Esophagus muscularis mucosa (tissue), 4 donors: Measurements from ENCODE around the gene SHANK3. TPM values are rescaled to one million over a fixed set of nuclear protein-coding genes. Genes with fewer than 3 reads are reported as not detected.
A peak's percentile ranks its signal among the peaks of the same experiment; 100 is the strongest.

Source experiments
- DNase-seq: peaks from one replicate; pipeline ENCODE4 v3.0.0-alpha.2; 2017; ENCODE audit errors: extremely low spot score
- H3K27ac ChIP-seq, 4 donors: fragments of 200-600 bp; sonication (generic); replicated peaks in 1 of 4; 1 replicate in 3 of 4; 2 replicates in 1 of 4; pipeline ENCODE4 v1.5.1; 2016 to 2019; ENCODE audit warnings: mild to moderate bottlenecking in 1 of 4
- H3K27me3 ChIP-seq, 4 donors: fragments of 200-600 bp; sonication (generic); one replicate each; pipeline versions ENCODE4 v1.5.1 to v1.6.0; 2016 to 2019
- H3K36me3 ChIP-seq, 4 donors: fragments of 200-600 bp; sonication (generic); one replicate each; pipeline ENCODE4 v1.5.1; 2016 to 2019
- H3K4me1 ChIP-seq, 4 donors: fragments of 200-600 bp; sonication (generic); one replicate each; pipeline ENCODE4 v1.5.1; 2016 to 2019
- H3K4me3 ChIP-seq, 4 donors: fragments of 200-600 bp; sonication (generic); 1 replicate in 2 of 4; 2 replicates in 2 of 4; pipeline ENCODE4 v1.5.1; 2016 to 2019; ENCODE audit warnings: mild to moderate bottlenecking in 4 of 4, moderate library complexity in 1 of 4
- H3K9me3 ChIP-seq, 4 donors: fragments of 200-600 bp; sonication (generic); 1 replicate in 3 of 4; 2 replicates in 1 of 4; pipeline ENCODE4 v1.5.1; 2016 to 2019
- EP300 ChIP-seq: sonication (generic); formaldehyde crosslinking; IDR thresholded peaks from one replicate; pipeline ENCODE4 v1.6.1; 2017; ENCODE audit warnings: antibody characterized with exemption
- POLR2A ChIP-seq: fragments of 450-650 bp; IDR thresholded peaks from one replicate; pipeline ENCODE4 v1.6.1; 2017; ENCODE audit warnings: antibody characterized with exemption, moderate library complexity, mild to moderate bottlenecking, low read depth
- POLR2AphosphoS5 ChIP-seq, 2 donors: sonication (generic); formaldehyde crosslinking; IDR thresholded peaks; one replicate each; pipeline ENCODE4 v1.6.1; 2017; ENCODE audit warnings: antibody characterized with exemption in 2 of 2
- WGBS: methylation state at CpG from one replicate; pipeline ENCODE4 v1.1.5; 2018; 5-methylcytosine and 5-hydroxymethylcytosine counted together
- intact Hi-C: fragments of 100-400 bp; cut with DNase I; formaldehyde crosslinking; loops from one replicate; pipeline ENCODE4 v1.15.1; 2023
- total RNA-seq, 4 donors: library from RNA; depleted of rRNA; stranded (reverse); fragments of >200 nt; gene quantifications; one replicate each; pipeline versions ENCODE4 v1.1.0 to v1.2.1, GENCODE V29; 2016
- TF ChIP-seq, protein P1 (sequence below), 3 experiments: fragments of 200-600 bp in 2 of 3; fragments of 450-650 bp in 1 of 3; sonication (generic) in 2 of 3; IDR thresholded peaks; one replicate each; pipeline ENCODE4 v1.5.1; 2017 to 2019; ENCODE audit warnings: antibody characterized with exemption in 3 of 3, mild to moderate bottlenecking in 2 of 3, moderate library complexity in 1 of 3

The SHANK3 gene
- total RNA-seq, 4 donors from 2014 or later, result 7.0 to 21.1 (median 16.0) TPM

DNA sequence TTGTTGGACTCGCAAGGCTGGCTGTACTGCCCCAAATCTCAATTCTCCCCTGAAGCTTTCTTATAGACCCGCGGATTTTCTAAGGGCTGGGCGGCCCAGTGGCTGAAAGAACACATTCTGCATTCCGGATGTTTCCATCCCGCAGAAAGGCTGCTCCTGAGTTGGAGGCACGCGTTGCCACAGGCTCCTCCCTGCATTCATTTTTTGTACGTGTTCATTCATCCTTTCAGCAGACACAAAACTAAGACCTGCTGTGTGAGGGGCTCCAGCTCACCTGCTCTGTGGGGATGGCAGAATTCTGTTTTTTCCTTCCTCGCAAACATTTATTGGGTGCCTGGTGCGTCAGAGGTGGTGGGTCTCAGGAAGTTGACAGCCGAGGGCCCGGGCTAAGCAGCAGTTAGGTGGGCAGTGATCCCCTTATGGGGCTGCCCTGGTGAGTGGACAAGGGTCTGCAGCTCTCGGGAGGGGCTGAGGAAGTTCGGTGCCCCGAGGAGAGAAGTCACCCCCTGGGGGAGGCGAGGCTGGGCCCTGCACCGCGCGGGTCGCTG, 23.7 kb downstream of the SHANK3 start:
- no peaks in the 10 kb centered on the region for H3K9me3 ChIP-seq
- H3K36me3 ChIP-seq, result peaks cover 0 to 80% (median 17%) of the 10 kb centered on the region in 4 donors
- H3K4me3 ChIP-seq, result peak overlapping the region; percentile 58 to 69 (median 60)
- WGBS, result 61% methylated on average over 18 of the region's 21 CpGs
- TF ChIP-seq EP300, result no peak
- TF ChIP-seq POLR2A, result no peak
- no peak for TF ChIP-seq POLR2AphosphoS5 (IDR thresholded peaks at IDR 0.05)
- TF ChIP-seq, protein P1, sequence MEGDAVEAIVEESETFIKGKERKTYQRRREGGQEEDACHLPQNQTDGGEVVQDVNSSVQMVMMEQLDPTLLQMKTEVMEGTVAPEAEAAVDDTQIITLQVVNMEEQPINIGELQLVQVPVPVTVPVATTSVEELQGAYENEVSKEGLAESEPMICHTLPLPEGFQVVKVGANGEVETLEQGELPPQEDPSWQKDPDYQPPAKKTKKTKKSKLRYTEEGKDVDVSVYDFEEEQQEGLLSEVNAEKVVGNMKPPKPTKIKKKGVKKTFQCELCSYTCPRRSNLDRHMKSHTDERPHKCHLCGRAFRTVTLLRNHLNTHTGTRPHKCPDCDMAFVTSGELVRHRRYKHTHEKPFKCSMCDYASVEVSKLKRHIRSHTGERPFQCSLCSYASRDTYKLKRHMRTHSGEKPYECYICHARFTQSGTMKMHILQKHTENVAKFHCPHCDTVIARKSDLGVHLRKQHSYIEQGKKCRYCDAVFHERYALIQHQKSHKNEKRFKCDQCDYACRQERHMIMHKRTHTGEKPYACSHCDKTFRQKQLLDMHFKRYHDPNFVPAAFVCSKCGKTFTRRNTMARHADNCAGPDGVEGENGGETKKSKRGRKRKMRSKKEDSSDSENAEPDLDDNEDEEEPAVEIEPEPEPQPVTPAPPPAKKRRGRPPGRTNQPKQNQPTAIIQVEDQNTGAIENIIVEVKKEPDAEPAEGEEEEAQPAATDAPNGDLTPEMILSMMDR (IDR thresholded peaks at IDR 0.05), result no peak
- no peak for DNase-seq
- peaks cover 37 to 47% (median 39%) of the 10 kb centered on the region in 4 donors for H3K4me1 ChIP-seq
- H3K27ac ChIP-seq, result no peak overlapping the region
- intact Hi-C loops, result loop anchor here (5.0 kb wide), 1 partner anchor 69 kb away; the partner anchor contains the start of gene ARSA
- H3K27me3 ChIP-seq, result peaks cover 0 to 8% (median 0%) of the 10 kb centered on the region in 4 donors

DNA sequence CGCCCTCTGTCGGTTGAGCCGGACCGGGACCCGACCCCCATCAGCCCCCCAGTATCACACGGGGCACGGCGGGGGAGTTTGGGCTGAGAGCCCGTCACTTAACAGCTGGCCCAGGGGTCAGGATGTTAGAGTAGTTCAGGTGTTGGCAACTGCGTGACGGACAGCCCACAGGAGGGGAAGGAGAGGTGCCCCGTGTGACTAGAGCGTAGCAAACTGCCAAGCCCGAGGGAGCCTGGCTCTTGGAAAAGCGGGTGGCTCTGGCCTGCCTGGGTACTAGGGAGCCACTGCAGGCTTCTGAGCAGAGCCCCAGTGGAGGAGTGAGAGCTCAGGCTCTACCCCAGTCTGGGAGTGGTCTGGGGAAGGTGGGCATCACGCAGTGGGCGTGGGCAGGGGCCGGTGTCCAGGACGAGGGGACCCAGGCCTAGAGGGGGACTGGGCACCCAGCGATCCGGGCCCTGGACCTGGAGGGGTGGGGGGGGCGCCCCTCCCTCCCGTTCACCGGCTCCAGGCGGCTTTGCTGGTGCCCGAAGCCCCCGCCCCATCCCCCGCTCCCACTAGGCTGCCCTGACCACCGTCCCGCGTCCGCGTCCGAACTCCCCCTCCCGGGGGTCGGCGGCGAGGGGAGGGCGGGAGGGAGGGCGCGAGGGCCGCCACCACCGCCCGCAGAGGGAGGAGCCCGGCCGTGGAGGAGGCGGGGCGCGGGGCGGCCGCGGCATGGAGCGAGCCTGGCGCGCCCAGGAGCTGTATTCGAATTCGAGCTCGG, 24.4 kb downstream of the SHANK3 start:
- H3K27ac ChIP-seq, result no peak overlapping the region
- peaks cover 37 to 47% (median 39%) of the 10 kb centered on the region in 4 donors for H3K4me1 ChIP-seq
- peak overlapping the region; percentile 58 to 69 (median 60) for H3K4me3 ChIP-seq
- peaks cover 0 to 8% (median 0%) of the 10 kb centered on the region in 4 donors for H3K27me3 ChIP-seq
- DNase-seq, result no peak
- 50% methylated on average over 12 of the region's 58 CpGs for WGBS
- intact Hi-C loops, result loop anchor here (5.0 kb wide), 1 partner anchor 70 kb away; the partner anchor contains the start of gene ARSA
- TF ChIP-seq, protein P1 (IDR thresholded peaks at IDR 0.05), result peak in 2 of 3 experiments; percentile 22 to 52
- no peak for TF ChIP-seq POLR2AphosphoS5 (IDR thresholded peaks at IDR 0.05)
- H3K36me3 ChIP-seq, result peaks cover 0 to 84% (median 19%) of the 10 kb centered on the region in 4 donors
- H3K9me3 ChIP-seq, result no peaks in the 10 kb centered on the region

DNA sequence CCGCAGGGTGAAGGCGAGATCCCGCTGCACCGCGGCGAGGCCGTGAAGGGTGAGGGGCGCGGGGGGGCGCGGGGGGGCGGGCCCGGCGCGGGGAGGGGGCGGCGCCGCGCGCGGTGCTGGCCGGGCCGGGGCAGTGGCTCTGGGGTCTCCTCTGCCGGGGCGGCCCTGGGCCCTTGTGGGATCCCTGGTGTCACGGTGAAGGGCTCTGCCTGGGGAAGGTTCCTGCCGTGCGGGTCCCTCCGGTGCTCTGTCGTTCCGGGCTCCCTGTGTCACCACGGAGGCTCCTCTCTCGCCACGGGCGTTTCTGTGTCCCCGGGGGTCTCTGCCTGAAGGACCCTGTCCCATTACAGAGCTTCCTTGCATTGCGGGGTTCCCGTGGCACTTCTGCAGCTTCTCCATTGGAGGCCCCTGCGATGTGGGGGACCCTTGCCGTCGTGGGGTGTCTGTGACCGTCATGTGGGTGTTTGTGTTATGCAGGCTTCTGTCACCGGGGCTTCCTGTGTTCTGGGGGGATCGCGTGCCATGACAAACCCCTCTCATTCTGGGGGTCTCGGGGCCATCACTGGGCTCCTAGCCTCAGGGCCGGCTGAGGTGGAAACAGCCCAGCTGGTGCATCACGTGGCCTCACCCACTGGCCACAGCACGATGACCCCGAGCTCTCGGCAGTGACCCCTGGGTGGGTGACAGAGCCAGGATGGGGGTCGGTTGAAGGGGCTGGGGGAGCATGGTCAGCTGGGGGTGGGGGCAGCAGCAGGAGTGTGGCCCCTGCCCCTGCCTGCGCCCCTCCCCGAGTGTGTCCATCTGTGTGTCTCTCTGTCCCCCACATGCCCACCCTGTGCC, 25.3 kb downstream of the SHANK3 start:
- Histone ChIP-seq H3K4me1 (peaks cover 37 to 47% (median 39%) of the 10 kb centered on the region in 4 donors), H3K9me3 (no peaks in the 10 kb centered on the region), H3K27ac (peak overlapping the region in 1 of 4 donors; percentile 23), H3K36me3 (peaks cover 0 to 84% (median 26%) of the 10 kb centered on the region in 4 donors), H3K27me3 (peaks cover 0 to 8% (median 0%) of the 10 kb centered on the region in 4 donors), H3K4me3 (peak overlapping the region; percentile 58 to 69 (median 60))
- WGBS, result 43% methylated on average over 10 of the region's 54 CpGs
- DNase-seq, result no peak
- intact Hi-C loops, result loop anchor here (5.0 kb wide), 1 partner anchor 71 kb away; the partner anchor contains the start of gene ARSA
- TF ChIP-seq EP300, result no peak
- TF ChIP-seq POLR2AphosphoS5 (IDR thresholded peaks at IDR 0.05), result no peak
- TF ChIP-seq POLR2A, result no peak
- TF ChIP-seq, protein P1 (IDR thresholded peaks at IDR 0.05), result no peak

DNA sequence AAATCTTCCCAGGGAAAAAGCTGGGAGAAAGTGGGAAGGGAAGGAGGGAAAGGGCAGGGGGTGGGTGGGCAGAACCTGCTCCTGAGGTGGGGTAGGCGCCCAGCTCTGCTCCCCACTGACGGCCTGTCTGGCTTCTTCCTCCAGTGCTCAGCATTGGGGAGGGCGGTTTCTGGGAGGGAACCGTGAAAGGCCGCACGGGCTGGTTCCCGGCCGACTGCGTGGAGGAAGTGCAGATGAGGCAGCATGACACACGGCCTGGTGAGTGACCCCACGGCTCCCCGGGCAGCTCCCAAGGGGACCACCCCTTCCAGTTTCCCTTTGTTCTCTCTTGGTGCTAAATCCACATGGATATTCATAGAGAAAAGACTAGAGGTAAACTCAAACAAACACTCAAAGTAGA, 25.9 kb downstream of the SHANK3 start:
- Histone ChIP-seq H3K4me1 (peaks cover 37 to 47% (median 39%) of the 10 kb centered on the region in 4 donors), H3K36me3 (peaks cover 0 to 85% (median 30%) of the 10 kb centered on the region in 4 donors), H3K27me3 (peaks cover 0 to 8% (median 0%) of the 10 kb centered on the region in 4 donors), H3K9me3 (no peaks in the 10 kb centered on the region), H3K4me3 (no peak overlapping the region), H3K27ac (peak overlapping the region in 1 of 4 donors; percentile 23)
- no peak for DNase-seq
- TF ChIP-seq, protein P1 (IDR thresholded peaks at IDR 0.05), result no peak
- TF ChIP-seq EP300 (no peak), POLR2AphosphoS5 (IDR thresholded peaks at IDR 0.05) (no peak), POLR2A (no peak)
- intact Hi-C loops, result loop anchor here (5.0 kb wide), 1 partner anchor 71 kb away; the partner anchor contains the start of gene ARSA
- 75% methylated on average over 11 of the region's 12 CpGs for WGBS
